Measurements from ENCODE around the gene CSF3.

DNA sequence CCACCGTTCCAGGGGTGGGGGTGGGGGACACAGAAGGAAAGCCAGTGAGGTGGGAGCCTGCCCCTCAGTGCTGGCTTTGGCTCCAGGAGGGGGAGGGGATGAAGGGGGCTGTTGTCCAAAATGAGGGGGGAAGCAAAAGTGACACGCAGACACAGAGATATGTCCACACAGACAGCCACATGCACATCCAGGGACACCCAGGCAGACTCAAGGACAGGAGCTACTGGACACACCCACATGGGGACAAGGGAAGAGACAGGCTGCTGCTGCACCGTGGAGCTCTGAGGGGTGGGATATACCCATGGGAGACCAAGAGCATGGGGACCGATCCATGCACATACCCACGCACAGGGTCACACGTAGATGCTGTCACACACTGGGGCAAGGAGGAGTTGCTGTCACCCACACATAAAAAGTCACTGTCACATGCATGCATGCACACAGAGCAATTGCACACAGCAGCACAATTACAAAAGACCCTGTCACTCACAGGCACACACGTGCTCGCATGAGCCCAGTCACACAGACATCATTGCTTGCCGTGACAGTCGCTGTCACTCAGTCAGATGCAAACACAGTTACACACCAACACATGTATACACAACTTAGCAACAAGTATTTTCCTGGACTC lies 48.8 kb downstream of the CSF3 start:
- TF ChIP-seq POLR2AphosphoS5 (IDR thresholded peaks at IDR 0.05; ENCODE audit: low read depth, low read length) (no peak), POLR2A (IDR thresholded peaks at IDR 0.05; ENCODE audit: low read depth, low read length) (no peak), TAF1 (IDR thresholded peaks at IDR 0.05; ENCODE audit: borderline replicate concordance, low read depth, low read length) (no peak)
